ENCODE data around the gene TAMM41. TPM values are rescaled to one million over a fixed set of nuclear protein-coding genes. Genes with fewer than 3 reads are reported as not detected.
"Not testable (repeated sequence)": the region's sequence is repeated elsewhere in the genome, so short reads cannot be mapped to it uniquely, and the experiment has no call there.

Gene TAMM41
- 15.5 TPM for total RNA-seq

DNA sequence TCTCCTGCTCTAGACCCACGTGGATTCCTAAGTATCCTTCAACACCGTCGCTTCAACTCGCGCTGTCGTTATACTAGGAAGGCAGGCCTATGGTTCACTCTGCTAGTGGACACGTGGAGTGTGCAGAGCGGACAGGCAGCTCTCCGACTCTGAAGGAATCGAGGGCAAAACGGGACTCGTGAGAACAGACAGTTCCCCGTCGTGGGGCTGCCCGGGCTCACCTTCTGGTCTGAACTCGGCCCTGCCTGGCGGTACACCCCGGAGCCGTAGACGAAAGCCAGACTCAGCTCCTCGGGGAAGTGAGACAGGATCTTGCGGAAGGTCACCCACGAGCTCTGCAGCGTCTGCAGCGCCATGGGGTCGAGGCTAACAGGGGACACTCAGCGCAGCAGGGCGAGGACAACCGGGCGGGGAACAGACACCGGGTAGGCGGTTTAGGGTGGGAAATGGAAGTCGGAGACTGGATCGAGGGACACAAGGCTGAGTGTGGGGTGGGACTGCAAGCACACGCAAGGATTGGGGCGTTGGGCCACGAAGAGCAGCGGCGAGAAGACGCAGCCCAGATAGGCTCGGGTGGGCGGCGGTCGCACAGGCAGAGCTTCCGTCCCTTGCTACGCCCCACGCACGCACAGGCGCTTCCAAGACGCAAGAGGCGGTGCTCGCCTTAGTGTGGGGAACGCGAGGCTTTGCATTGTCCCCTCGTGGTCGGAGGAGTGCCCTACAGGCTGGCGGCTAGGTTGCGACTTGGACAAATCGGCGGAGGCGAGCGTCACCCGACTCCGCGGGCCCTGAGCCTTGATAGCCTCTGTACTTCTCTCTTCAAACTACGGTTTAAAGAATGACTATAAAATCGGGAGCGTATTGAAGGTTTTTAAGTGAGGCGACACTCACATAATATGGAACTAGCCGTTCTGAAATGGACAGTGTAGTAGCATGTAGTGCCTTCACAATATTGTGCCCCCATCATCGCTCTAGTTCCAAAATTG is at the start of gene TAMM41:
Gene TAMM41 (minus strand): TSS at position 605 of the 986 bp plus-strand sequence. CDS start 249 bp downstream, at position 356.
- peak; percentile 87 for DNase-seq

GRCh38 chr3:11878837-11879236 is 32.2 kb upstream of the TAMM41 start:
- DNase-seq: no peak

DNA sequence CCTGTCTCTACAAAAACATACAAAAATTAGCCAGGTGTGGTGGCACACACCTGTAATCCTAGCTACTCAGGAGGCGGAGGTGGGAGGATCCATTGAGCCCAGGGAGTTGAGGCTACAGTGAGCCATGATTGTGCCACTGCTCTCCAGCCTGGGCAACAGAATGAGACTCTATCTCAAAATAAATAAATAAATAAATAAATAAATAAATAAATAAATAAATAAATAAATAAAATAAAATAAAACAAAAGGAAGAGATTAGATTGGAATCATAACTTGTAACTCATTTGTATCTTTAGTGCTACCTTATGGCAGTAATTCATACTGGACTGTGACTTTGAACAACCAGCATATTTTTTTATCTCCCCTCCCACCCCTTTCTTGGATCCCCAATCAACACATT is 28.0 kb upstream of the TAMM41 start:
- not testable (repeated sequence) for DNase-seq

DNA sequence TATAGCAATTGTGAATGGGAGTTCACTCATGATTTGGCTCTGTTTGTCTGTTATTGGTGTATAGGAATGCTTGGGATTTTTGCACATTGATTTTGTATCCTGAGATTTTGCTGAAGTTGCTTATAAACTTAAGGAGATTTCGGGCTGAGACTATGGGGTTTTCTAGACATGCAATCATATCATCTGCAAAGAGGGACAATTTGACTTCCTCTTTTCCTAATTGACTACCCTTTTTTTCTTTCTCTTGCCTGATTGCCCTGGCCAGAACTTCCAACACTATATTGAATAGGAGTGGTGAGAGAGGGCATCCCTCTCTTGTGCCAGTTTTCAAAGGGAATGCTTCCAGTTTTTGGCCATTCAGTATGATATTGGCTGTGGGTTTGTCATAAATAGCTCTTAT is 17.1 kb upstream of the TAMM41 start:
- DNase-seq: not testable (repeated sequence)

- not testable (repeated sequence) for DNase-seq
These were observed 15.9 kb upstream of the TAMM41 start for GRCh38 chr3:11862584-11862983.

GRCh38 chr3:11862145-11862544 is 15.5 kb upstream of the TAMM41 start:
- DNase-seq: not testable (repeated sequence)

DNA sequence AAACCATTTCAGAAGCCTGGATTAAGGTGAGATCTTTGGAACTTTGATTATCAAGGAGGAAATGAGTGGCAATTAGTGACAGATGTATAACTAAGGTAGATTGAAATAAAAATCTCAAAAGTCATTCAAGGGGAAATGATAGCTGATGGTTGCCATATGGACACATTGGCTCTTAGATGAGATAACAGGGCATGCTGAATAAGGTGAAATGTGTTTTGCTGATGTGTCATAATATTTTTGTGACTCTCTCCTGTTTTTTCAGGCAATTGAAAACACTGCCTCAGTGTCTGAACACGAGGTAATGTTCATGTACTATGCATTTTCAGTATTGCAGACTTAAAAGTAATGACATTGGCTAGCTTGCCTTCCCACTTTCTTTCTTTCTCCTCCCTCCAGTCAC is 13.5 kb upstream of the TAMM41 start:
- not testable (repeated sequence) for DNase-seq

DNA sequence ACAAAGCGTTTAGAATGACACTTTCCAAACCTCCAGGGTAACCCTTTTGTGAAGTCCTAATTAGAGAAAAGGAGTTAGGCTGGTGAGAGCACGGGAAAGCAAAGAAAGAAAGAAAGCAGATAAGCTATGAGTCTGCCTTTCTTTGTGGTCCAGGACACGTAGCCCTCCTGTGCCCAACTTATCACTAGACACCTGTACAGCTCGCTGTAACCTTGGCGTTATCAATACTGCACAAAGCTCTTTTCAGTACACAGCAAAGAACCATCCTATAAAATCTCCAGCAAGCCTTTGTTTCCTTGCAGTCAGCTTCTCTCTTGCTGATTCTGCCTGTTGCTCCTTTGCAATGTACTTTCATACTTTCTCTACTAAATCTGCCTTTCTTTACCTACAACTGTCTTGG is 6.8 kb upstream of the TAMM41 start:
- no peak for DNase-seq

DNA sequence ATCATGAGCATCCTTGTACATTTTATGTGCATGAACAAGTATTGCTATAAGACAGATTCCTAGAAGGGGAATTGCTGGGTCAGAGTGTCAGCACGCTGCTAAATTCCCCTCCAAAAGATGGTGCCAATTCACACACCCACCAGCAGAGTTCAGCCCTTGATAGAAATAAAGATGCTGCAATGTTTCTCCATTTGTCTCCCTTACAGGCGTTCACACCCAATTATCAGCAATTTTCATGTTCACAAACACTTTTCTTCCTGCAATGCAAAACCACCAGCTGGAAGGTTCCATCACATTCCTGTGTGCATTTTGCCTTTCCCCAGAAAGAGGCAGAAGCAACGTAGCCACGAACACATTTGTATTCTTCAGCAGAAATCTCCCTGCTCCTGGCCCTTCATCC is 3.3 kb upstream of the TAMM41 start:
- no peak for DNase-seq

DNA sequence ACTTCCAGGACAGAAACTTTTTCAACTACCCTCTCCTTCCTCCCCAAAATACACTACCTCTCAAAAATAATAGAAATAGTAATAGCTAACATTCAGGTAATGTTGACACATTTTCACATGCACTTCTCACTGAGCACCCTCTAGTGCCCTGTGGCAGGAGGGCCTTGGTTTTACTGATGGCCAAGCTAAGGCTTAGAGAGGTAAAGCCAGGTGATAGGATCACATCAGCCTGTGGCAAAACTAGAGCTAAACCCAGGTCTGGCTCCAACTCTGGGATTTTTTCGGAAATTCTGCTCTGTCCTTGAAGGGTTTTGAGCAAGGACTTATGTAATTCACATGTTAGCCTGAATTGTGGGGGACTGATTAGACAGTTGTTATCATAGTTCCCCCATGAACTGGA is 922 bp upstream of the TAMM41 start:
- no peak for DNase-seq

GRCh38 chr3:11845651-11846050 is 1.0 kb downstream of the TAMM41 start:
- no peak for DNase-seq

DNA sequence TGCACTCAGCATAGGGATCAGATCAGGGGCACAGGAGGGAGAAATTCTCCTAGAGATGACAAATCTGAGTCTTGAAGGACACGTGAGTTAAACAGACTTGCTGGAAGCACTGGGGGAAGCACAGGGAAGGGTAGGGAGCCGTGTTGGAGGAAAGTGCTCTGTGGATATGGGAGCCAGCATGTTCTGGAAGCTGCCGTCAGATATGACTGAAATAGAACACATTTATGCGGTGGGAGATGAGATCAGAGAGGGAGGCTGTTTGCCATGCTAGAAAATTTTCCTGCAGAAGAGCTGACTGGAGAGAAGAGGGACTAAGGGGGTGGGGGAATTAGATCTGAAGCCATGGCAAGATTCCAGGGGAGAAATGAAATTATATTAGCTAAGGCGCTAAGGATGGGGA is 1.8 kb downstream of the TAMM41 start:
- DNase-seq: no peak

GRCh38 chr3:11835028-11835639 is 11.6 kb downstream of the TAMM41 start:
- peak; percentile 25 for DNase-seq

- no peak for DNase-seq
These were observed 13.4 kb downstream of the TAMM41 start for GRCh38 chr3:11832981-11833905.

GRCh38 chr3:11829416-11829815 is 17.3 kb downstream of the TAMM41 start:
- DNase-seq: no peak

- no peak for DNase-seq
These were observed 19.9 kb downstream of the TAMM41 start for GRCh38 chr3:11826628-11827265.

GRCh38 chr3:11825301-11825700 is 21.4 kb downstream of the TAMM41 start:
- no peak for DNase-seq

DNA sequence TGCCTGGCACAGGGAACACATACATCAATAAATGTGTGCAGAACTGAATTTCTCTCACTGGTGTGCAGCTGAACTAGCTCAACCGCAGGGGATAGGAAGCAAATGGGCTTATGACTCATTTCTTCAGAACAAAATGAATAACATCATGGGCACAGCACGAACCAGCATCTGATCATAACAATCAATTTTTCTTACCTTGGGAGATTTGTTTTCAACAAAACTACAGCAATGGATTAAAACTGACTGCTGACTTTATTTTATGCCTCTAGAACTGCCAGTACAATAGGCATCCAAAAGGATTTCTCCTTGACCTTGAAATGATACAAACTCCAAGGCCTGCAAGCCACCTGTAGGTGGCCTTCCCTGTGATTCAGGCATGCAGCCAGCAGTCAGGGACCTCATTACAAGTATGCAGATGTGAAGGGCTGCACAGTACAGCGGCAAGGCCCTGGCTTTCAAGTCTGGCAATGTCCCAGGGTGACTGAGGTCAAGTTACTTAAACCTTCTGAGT is 26.1 kb downstream of the TAMM41 start:
- DNase-seq: no peak

DNA sequence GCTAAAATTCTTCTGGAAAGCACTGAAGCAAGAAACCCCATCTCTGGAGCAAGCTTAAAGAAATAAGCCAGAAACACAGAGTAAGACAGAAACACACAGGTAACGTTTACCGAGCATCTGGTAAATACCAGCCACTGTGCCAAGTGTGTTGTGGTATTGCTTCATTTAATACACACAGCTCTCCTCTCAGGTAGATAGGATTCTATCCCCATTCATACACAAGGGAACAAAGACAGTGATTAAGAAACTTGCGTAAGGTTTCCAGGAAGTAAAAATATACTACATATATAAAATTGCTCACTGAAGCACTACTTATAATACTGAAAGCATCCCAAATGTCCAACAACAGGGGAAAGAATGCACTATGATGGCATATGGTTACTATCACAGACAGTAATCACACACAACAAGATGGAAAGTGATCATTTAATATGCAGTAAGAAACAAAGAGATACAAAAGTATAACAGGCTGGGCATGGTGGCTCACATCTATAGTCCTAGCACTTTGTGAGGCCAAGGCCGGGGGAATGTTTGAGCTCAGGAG is 27.5 kb downstream of the TAMM41 start:
- DNase-seq: no peak

DNA sequence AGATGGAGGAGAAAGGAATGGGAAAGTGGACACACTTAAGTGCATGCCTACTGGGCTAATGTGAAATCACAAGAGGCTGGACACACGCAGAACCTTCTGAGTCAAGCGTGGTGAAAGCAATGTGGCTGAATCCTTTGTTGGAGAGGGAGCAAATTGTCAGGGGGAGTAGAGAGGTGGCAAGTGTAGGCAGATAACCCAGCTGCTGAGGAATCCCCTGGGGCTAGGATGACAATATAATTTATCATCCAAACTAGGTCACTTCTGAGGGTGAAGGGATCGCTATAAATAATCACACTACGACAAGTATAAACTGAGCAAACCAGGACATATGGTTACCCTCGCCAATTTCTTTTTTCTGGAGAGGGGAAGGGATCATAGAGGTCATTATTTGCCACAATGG is 28.7 kb downstream of the TAMM41 start:
- DNase-seq: no peak

DNA sequence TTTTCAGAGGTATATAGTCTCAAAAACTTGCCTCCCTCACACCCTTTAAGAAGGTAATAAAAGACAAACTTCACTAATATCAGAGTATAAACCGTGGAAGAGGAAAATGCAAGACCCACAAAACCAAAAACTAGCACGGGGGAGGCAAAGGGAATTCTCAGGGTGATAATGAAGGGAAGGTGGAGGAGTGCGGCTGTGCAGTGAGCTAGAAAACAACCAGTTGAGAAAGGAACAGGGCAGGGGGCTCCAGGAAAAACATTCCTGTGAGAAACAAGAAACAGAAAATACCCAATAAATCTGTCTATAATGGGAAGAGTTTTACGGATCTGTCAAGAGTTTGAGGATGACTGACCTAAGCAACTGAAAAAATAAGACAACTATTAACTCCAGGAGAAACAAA is 31.6 kb downstream of the TAMM41 start:
- no peak for DNase-seq
